Progenitor cell of endocrine pancreas (in vitro differentiated cells): Measurements from ENCODE around the gene FXYD6. TPM values are rescaled to one million over a fixed set of nuclear protein-coding genes. Genes with fewer than 3 reads are reported as not detected.

ENCODE experiments used
- DNase-seq: peaks from one replicate; pipeline ENCODE4 v3.0.0; 2021; ENCODE audit warnings: low spot score; ENCODE audit not compliant: unreplicated experiment
- H3K27ac Mint-ChIP-seq: 2 replicates; pipeline ENCODE4 v1.8.0; 2021; ENCODE audit warnings: mild to moderate bottlenecking, moderate library complexity, mixed read lengths
- H3K27me3 Mint-ChIP-seq: 2 replicates; pipeline ENCODE4 v1.8.0; 2021; ENCODE audit warnings: mixed read lengths
- H3K36me3 Mint-ChIP-seq: 2 replicates; pipeline ENCODE4 v1.8.0; 2022; ENCODE audit warnings: mixed read lengths; ENCODE audit not compliant: insufficient read depth
- H3K4me1 Mint-ChIP-seq: 2 replicates; pipeline ENCODE4 v1.8.0; 2021; ENCODE audit warnings: low read depth, mixed read lengths
- H3K4me3 Mint-ChIP-seq: 2 replicates; pipeline ENCODE4 v1.8.0; 2021; ENCODE audit warnings: low read depth, mild to moderate bottlenecking, moderate library complexity, mixed read lengths
- H3K9me3 Mint-ChIP-seq: 2 replicates; pipeline ENCODE4 v1.8.0; 2021; ENCODE audit warnings: low read depth, mixed read lengths
- CTCF ChIP-seq: fragments of 200-600 bp; sonication (generic); IDR thresholded peaks from one replicate; pipeline ENCODE4 v1.5.0; 2021; ENCODE audit warnings: antibody characterized with exemption, mild to moderate bottlenecking; ENCODE audit not compliant: unreplicated experiment
- total RNA-seq: library from RNA; stranded (reverse); gene quantifications from 2 replicates; pipeline ENCODE4 v1.2.1, GENCODE V29; 2021

FXYD6 gene
- total RNA-seq, 1 donor from 2014 or later: 28.5 TPM

GRCh38 chr11:117808784-117809183, 67.7 kb downstream of the FXYD6 start:
- DNase-seq: no peak

GRCh38 chr11:117807482-117808327, 68.8 kb downstream of the FXYD6 start:
- H3K36me3 Mint-ChIP-seq: no peaks in the 10 kb centered on the region
- H3K4me3 Mint-ChIP-seq: no peak overlapping the region
- peak; percentile 64 for DNase-seq
- peak; percentile 96 for TF ChIP-seq CTCF
- H3K9me3 Mint-ChIP-seq: no peaks in the 10 kb centered on the region
- peaks cover 12% of the 10 kb centered on the region for H3K4me1 Mint-ChIP-seq
- H3K27me3 Mint-ChIP-seq: peaks cover 59% of the 10 kb centered on the region
- H3K27ac Mint-ChIP-seq: no peak overlapping the region

More at GRCh38 chr11:117808784-117809183, 67.7 kb downstream of the FXYD6 start:
- Mint-ChIP-seq H3K4me1 (peaks cover 20% of the 10 kb centered on the region), H3K27ac (no peak overlapping the region), H3K36me3 (no peaks in the 10 kb centered on the region), H3K4me3 (no peak overlapping the region), H3K9me3 (no peaks in the 10 kb centered on the region), H3K27me3 (peaks cover 56% of the 10 kb centered on the region)
- no peak for TF ChIP-seq CTCF

GRCh38 chr11:117806846-117807245, 69.6 kb downstream of the FXYD6 start:
- H3K4me1 Mint-ChIP-seq: peaks cover 8% of the 10 kb centered on the region
- no peak for DNase-seq
- no peak overlapping the region for H3K4me3 Mint-ChIP-seq
- peaks cover 54% of the 10 kb centered on the region for H3K27me3 Mint-ChIP-seq
- H3K9me3 Mint-ChIP-seq: no peaks in the 10 kb centered on the region
- H3K36me3 Mint-ChIP-seq: no peaks in the 10 kb centered on the region
- H3K27ac Mint-ChIP-seq: no peak overlapping the region
- TF ChIP-seq CTCF: no peak

GRCh38 chr11:117805045-117805444, 71.4 kb downstream of the FXYD6 start:
- Mint-ChIP-seq H3K27me3 (peaks cover 46% of the 10 kb centered on the region), H3K4me3 (no peak overlapping the region), H3K36me3 (no peaks in the 10 kb centered on the region), H3K9me3 (no peaks in the 10 kb centered on the region), H3K4me1 (peaks cover 1% of the 10 kb centered on the region), H3K27ac (no peak overlapping the region)
- TF ChIP-seq CTCF: no peak
- DNase-seq: no peak

GRCh38 chr11:117803896-117804295, 72.6 kb downstream of the FXYD6 start:
- DNase-seq: no peak
- Mint-ChIP-seq H3K27ac (no peak overlapping the region), H3K36me3 (no peaks in the 10 kb centered on the region), H3K4me3 (no peak overlapping the region), H3K4me1 (peaks cover 1% of the 10 kb centered on the region), H3K27me3 (peaks cover 48% of the 10 kb centered on the region), H3K9me3 (no peaks in the 10 kb centered on the region)
- TF ChIP-seq CTCF: no peak
